GM23338 (cell line): Measurements from ENCODE around the gene TCEAL5. TPM values are rescaled to one million over a fixed set of nuclear protein-coding genes. Genes with fewer than 3 reads are reported as not detected.

ENCODE experiments used
- ATAC-seq: fragments of 200-7000 bp; cut with Tn5 transposase; 3 replicates; pipeline ENCODE4 v1.9.1; 2020
- DNase-seq: peaks from one replicate; pipeline ENCODE4 v3.0.0-alpha.2; 2015; ENCODE audit warnings: low spot score
- H2AFZ ChIP-seq: fragments of 200-600 bp; sonication (generic); 2 replicates; pipeline ENCODE4 v1.8.0; 2016; ENCODE audit warnings: antibody characterized with exemption, mild to moderate bottlenecking, moderate library complexity
- H3F3A ChIP-seq: fragments of 200-600 bp; sonication (generic); replicated peaks from 2 replicates; pipeline ENCODE4 v1.8.0; 2017; ENCODE audit warnings: antibody characterized with exemption, mixed run types, low read depth
- H3K27ac ChIP-seq: fragments of 200-600 bp; sonication (generic); 2 replicates; pipeline ENCODE4 v1.6.1; 2016; ENCODE audit warnings: low read depth
- H3K27me3 ChIP-seq: fragments of 200-600 bp; sonication (generic); 2 replicates; pipeline ENCODE4 v1.8.0; 2016; ENCODE audit warnings: mild to moderate bottlenecking, mixed run types, moderate library complexity; ENCODE audit not compliant: insufficient read depth
- H3K36me3 ChIP-seq: fragments of 200-600 bp; sonication (generic); 2 replicates; pipeline ENCODE4 v1.8.0; 2016; ENCODE audit warnings: mild to moderate bottlenecking; ENCODE audit not compliant: insufficient read depth
- H3K4me1 ChIP-seq: fragments of 200-600 bp; sonication (generic); 2 replicates; pipeline ENCODE4 v1.8.0; 2016; ENCODE audit warnings: mild to moderate bottlenecking, moderate library complexity; ENCODE audit not compliant: insufficient read depth
- H3K4me2 ChIP-seq: fragments of 200-600 bp; sonication (generic); 2 replicates; pipeline ENCODE4 v1.7.1; 2017; ENCODE audit warnings: mixed run types
- H3K4me3 ChIP-seq: fragments of 200-600 bp; sonication (generic); 2 replicates; pipeline ENCODE4 v1.6.1; 2016; ENCODE audit warnings: mixed run types
- H3K79me2 ChIP-seq: fragments of 200-600 bp; sonication (generic); replicated peaks from 2 replicates; pipeline ENCODE4 v1.8.0; 2017; ENCODE audit warnings: mild to moderate bottlenecking; ENCODE audit not compliant: insufficient read depth
- H3K9me2 ChIP-seq: fragments of 200-600 bp; sonication (generic); 2 replicates; pipeline ENCODE4 v1.8.0; 2017; ENCODE audit not compliant: insufficient read depth
- H4K20me1 ChIP-seq: fragments of 200-600 bp; sonication (generic); replicated peaks from 2 replicates; pipeline ENCODE4 v1.8.0; 2017; ENCODE audit warnings: mild to moderate bottlenecking; ENCODE audit not compliant: insufficient read depth
- H3K27ac Mint-ChIP-seq: 2 replicates; pipeline ENCODE4 v1.8.0; 2020; ENCODE audit warnings: inconsistent platforms, mild to moderate bottlenecking, moderate library complexity, mixed read lengths
- H3K27me3 Mint-ChIP-seq: 3 replicates; pipeline ENCODE4 v1.8.0; 2022; ENCODE audit warnings: low read depth, mild to moderate bottlenecking, moderate library complexity, mixed read lengths, inconsistent platforms; ENCODE audit not compliant: insufficient read depth, poor library complexity
- H3K36me3 Mint-ChIP-seq: 3 replicates; pipeline ENCODE4 v1.8.0; 2021; ENCODE audit warnings: low read depth, mild to moderate bottlenecking, inconsistent platforms, moderate library complexity, mixed read lengths
- H3K4me1 Mint-ChIP-seq: 3 replicates; pipeline ENCODE4 v1.8.0; 2020; ENCODE audit warnings: mild to moderate bottlenecking, inconsistent platforms, mixed read lengths
- H3K4me3 Mint-ChIP-seq: 3 replicates; pipeline ENCODE4 v1.8.0; 2021; ENCODE audit warnings: moderate library complexity, mild to moderate bottlenecking, inconsistent platforms, mixed read lengths
- H3K9me3 Mint-ChIP-seq: 3 replicates; pipeline ENCODE4 v1.8.0; 2020; ENCODE audit warnings: moderate library complexity, mild to moderate bottlenecking, inconsistent platforms, mixed read lengths
- CREB1 ChIP-seq: fragments of 250-450 bp; sonication (Bioruptor Pico); IDR thresholded peaks from 2 replicates; pipeline ENCODE4 v1.5.0; 2020; ENCODE audit warnings: low read depth, mild to moderate bottlenecking, moderate library complexity
- EZH2 ChIP-seq: fragments of 200-600 bp; sonication (generic); IDR thresholded peaks from one replicate; pipeline ENCODE4 v1.8.0; 2017; ENCODE audit warnings: antibody characterized with exemption, mild to moderate bottlenecking, low read depth; ENCODE audit not compliant: unreplicated experiment
- EZH2phosphoT487 ChIP-seq: fragments of 200-600 bp; sonication (generic); IDR thresholded peaks from one replicate; pipeline ENCODE4 v1.8.1; 2018; ENCODE audit warnings: antibody characterized with exemption; ENCODE audit not compliant: unreplicated experiment
- JUNB ChIP-seq: IDR thresholded peaks from one replicate; pipeline ENCODE4 v1.6.1; 2016; ENCODE audit warnings: antibody characterized with exemption; ENCODE audit not compliant: unreplicated experiment
- NANOG ChIP-seq: IDR thresholded peaks from 2 replicates; pipeline ENCODE4 v1.6.1; 2016; ENCODE audit warnings: antibody characterized with exemption, borderline replicate concordance
- POLR2AphosphoS5 ChIP-seq: IDR thresholded peaks from 2 replicates; pipeline ENCODE4 v1.6.1; 2016; ENCODE audit warnings: antibody characterized with exemption, low read depth
- ZNF114 ChIP-seq: fragments of 250-450 bp; sonication (Bioruptor Pico); IDR thresholded peaks from 2 replicates; pipeline ENCODE4 v1.5.0; 2020; ENCODE audit warnings: mild to moderate bottlenecking, moderate library complexity
- ZNF331 ChIP-seq: fragments of 250-450 bp; sonication (Bioruptor Pico); IDR thresholded peaks from 2 replicates; pipeline ENCODE4 v1.5.0; 2020; ENCODE audit warnings: low read depth, mild to moderate bottlenecking, moderate library complexity
- polyA plus RNA-seq: library from polyadenylated mRNA; unstranded; fragments of >200 nt; fragmentation: Nextera tagmentation; extraction: Ambion mirVana; gene quantifications from 2 replicates; pipeline ENCODE4 v1.2.1, GENCODE V29; 2016
- total RNA-seq: library from RNA; depleted of rRNA; stranded (reverse); fragments of >200 nt; shearing (Covaris generic); gene quantifications from 2 replicates; pipeline ENCODE4 v1.2.3, GENCODE V29; 2014
- TF ChIP-seq, protein P1 (sequence below), 2 experiments: fragments of 200-600 bp in 1 of 2; sonication (generic) in 1 of 2; conservative IDR thresholded peaks; 2 replicates each; pipeline versions ENCODE4 v1.5.1 to v1.6.1; 2016 to 2017; ENCODE audit warnings: antibody characterized with exemption in 2 of 2, low read depth in 2 of 2, mild to moderate bottlenecking in 2 of 2, moderate library complexity in 1 of 2
- TF ChIP-seq, protein P2 (sequence below): fragments of 250-450 bp; sonication (Bioruptor Pico); IDR thresholded peaks from 2 replicates; pipeline ENCODE4 v1.5.0; 2020; ENCODE audit warnings: mild to moderate bottlenecking, moderate library complexity

Gene TCEAL5
- total and polyA plus RNA-seq, 2 experiments from 2014 or later: 1.8 to 22.4 TPM

DNA sequence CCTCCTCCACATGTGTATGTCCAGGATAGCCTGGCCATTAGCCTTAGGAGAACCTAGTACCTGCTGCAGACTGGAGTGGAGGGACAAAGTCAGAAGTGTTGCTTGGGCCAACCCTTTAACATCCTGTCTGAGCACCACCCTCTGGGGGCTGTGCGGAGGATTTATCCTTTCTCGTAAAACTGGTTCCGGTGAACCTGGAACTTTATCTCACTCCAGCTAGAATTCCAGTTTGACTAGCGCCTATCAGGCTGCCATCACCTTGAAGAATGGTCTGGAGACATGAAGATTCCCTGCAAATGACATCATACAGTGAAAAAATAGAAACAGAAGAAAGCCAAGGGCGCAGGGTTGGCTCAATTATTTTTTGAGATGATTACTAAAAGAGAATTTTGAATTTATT is 25.6 kb downstream of the TCEAL5 start:
- Histone ChIP-seq H3F3A (no peaks in the 10 kb centered on the region), H3K36me3 (peaks cover 6% of the 10 kb centered on the region; the same call in 1 of the 2 replicates), H4K20me1 (no peaks in the 10 kb centered on the region), H3K9me2 (no peaks in the 10 kb centered on the region), H3K27ac (no peak overlapping the region), H3K4me2 (no peak overlapping the region), H3K4me1 (peaks cover 11% of the 10 kb centered on the region), H2AFZ (no peak overlapping the region), H3K27me3 (no peaks in the 10 kb centered on the region), H3K79me2 (peaks cover 12% of the 10 kb centered on the region), H3K4me3 (no peak overlapping the region)
- no peak overlapping the region for H3K4me3 Mint-ChIP-seq
- no peaks in the 10 kb centered on the region for H3K9me3 Mint-ChIP-seq
- peaks cover 7% of the 10 kb centered on the region for H3K27me3 Mint-ChIP-seq
- ATAC-seq (no peak), DNase-seq (peak; percentile 33)
- peaks cover 27% of the 10 kb centered on the region; the same call in 2 of the 3 replicates for H3K4me1 Mint-ChIP-seq
- TF ChIP-seq, protein P1, sequence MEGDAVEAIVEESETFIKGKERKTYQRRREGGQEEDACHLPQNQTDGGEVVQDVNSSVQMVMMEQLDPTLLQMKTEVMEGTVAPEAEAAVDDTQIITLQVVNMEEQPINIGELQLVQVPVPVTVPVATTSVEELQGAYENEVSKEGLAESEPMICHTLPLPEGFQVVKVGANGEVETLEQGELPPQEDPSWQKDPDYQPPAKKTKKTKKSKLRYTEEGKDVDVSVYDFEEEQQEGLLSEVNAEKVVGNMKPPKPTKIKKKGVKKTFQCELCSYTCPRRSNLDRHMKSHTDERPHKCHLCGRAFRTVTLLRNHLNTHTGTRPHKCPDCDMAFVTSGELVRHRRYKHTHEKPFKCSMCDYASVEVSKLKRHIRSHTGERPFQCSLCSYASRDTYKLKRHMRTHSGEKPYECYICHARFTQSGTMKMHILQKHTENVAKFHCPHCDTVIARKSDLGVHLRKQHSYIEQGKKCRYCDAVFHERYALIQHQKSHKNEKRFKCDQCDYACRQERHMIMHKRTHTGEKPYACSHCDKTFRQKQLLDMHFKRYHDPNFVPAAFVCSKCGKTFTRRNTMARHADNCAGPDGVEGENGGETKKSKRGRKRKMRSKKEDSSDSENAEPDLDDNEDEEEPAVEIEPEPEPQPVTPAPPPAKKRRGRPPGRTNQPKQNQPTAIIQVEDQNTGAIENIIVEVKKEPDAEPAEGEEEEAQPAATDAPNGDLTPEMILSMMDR (conservative IDR thresholded peaks at IDR 0.05; ENCODE audit: low read depth in 2 of 2): no peak
- TF ChIP-seq EZH2phosphoT487 (no peak), ZNF114 (CRISPR knock-in tag) (no peak), POLR2AphosphoS5 (no peak), ZNF331 (CRISPR knock-in tag) (no peak), JUNB (no peak), EZH2 (no peak), CREB1 (CRISPR knock-in tag) (no peak), NANOG (no peak)
- TF ChIP-seq, protein P2, sequence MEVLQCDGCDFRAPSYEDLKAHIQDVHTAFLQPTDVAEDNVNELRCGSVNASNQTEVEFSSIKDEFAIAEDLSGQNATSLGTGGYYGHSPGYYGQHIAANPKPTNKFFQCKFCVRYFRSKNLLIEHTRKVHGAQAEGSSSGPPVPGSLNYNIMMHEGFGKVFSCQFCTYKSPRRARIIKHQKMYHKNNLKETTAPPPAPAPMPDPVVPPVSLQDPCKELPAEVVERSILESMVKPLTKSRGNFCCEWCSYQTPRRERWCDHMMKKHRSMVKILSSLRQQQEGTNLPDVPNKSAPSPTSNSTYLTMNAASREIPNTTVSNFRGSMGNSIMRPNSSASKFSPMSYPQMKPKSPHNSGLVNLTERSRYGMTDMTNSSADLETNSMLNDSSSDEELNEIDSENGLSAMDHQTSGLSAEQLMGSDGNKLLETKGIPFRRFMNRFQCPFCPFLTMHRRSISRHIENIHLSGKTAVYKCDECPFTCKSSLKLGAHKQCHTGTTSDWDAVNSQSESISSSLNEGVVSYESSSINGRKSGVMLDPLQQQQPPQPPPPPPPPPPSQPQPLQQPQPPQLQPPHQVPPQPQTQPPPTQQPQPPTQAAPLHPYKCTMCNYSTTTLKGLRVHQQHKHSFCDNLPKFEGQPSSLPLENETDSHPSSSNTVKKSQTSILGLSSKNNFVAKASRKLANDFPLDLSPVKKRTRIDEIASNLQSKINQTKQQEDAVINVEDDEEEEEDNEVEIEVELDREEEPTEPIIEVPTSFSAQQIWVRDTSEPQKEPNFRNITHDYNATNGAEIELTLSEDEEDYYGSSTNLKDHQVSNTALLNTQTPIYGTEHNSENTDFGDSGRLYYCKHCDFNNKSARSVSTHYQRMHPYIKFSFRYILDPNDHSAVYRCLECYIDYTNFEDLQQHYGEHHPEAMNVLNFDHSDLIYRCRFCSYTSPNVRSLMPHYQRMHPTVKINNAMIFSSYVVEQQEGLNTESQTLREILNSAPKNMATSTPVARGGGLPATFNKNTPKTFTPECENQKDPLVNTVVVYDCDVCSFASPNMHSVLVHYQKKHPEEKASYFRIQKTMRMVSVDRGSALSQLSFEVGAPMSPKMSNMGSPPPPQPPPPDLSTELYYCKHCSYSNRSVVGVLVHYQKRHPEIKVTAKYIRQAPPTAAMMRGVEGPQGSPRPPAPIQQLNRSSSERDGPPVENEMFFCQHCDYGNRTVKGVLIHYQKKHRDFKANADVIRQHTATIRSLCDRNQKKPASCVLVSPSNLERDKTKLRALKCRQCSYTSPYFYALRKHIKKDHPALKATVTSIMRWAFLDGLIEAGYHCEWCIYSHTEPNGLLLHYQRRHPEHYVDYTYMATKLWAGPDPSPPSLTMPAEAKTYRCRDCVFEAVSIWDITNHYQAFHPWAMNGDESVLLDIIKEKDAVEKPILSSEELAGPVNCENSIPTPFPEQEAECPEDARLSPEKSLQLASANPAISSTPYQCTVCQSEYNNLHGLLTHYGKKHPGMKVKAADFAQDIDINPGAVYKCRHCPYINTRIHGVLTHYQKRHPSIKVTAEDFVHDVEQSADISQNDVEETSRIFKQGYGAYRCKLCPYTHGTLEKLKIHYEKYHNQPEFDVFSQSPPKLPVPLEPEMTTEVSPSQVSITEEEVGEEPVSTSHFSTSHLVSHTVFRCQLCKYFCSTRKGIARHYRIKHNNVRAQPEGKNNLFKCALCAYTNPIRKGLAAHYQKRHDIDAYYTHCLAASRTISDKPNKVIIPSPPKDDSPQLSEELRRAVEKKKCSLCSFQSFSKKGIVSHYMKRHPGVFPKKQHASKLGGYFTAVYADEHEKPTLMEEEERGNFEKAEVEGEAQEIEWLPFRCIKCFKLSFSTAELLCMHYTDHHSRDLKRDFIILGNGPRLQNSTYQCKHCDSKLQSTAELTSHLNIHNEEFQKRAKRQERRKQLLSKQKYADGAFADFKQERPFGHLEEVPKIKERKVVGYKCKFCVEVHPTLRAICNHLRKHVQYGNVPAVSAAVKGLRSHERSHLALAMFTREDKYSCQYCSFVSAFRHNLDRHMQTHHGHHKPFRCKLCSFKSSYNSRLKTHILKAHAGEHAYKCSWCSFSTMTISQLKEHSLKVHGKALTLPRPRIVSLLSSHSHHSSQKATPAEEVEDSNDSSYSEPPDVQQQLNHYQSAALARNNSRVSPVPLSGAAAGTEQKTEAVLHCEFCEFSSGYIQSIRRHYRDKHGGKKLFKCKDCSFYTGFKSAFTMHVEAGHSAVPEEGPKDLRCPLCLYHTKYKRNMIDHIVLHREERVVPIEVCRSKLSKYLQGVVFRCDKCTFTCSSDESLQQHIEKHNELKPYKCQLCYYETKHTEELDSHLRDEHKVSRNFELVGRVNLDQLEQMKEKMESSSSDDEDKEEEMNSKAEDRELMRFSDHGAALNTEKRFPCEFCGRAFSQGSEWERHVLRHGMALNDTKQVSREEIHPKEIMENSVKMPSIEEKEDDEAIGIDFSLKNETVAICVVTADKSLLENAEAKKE (CRISPR knock-in tag): no peak
- H3K36me3 Mint-ChIP-seq: peaks cover 27% of the 10 kb centered on the region
- no peak overlapping the region for H3K27ac Mint-ChIP-seq
